Endothelial cell of umbilical vein (primary cell): Measurements from ENCODE around the gene FNIP1. TPM values are rescaled to one million over a fixed set of nuclear protein-coding genes. Genes with fewer than 3 reads are reported as not detected.
A peak's percentile ranks its signal among the peaks of the same experiment; 100 is the strongest.

Experiments used
- BruUV-seq: library from RNA; stranded (reverse); fragments of 400-500 nt; replicated peaks from 2 replicates; lab custom pipeline; 2021; lab: Mats Ljungman, UMichigan
- CTCF ChIA-PET: fragments of 300-600, 350-600 bp; sonication (Branson Sonifier 250); formaldehyde crosslinking; loops from one replicate; lab custom pipeline; 2021; ENCODE audit warnings: antibody characterized with exemption, inconsistent platforms; lab: Charles Lee
- POLR2A ChIA-PET: fragments of 300-600, 350-600 bp; sonication (Branson Sonifier 250); formaldehyde crosslinking; loops from one replicate; lab custom pipeline; 2021; ENCODE audit warnings: antibody characterized with exemption, inconsistent platforms; lab: Charles Lee
- DNase-seq: peaks from one replicate; pipeline ENCODE4 v3.0.0-alpha.2; 2011; ENCODE audit warnings: low read depth, low spot score
- FAIRE-seq: peaks from 2 replicates; lab custom pipeline; 2011; peaks lifted over from hg19 to GRCh38; lab: Jason Lieb, UNC
- H2AFZ ChIP-seq: 2 replicates; pipeline ENCODE4 v1.6.0; 2012; ENCODE audit warnings: low read depth, low read length, control low read depth, inconsistent platforms
- H3K27ac ChIP-seq: 2 replicates; pipeline ENCODE4 v1.5.1; 2011; ENCODE audit warnings: low read depth, mild to moderate bottlenecking, control low read depth, low read length, moderate library complexity; ENCODE audit not compliant: insufficient read depth
- H3K27me3 ChIP-seq, 2 experiments: 2 replicates each; pipeline versions ENCODE4 v1.6.0 to v1.6.1; 2011; ENCODE audit warnings: low read length in 2 of 2, mixed read lengths in 1 of 2; ENCODE audit not compliant: control insufficient read depth in 2 of 2, insufficient read depth in 2 of 2
- H3K36me3 ChIP-seq, 2 experiments: 2 replicates in 1 of 2; 3 replicates in 1 of 2; pipeline ENCODE4 v1.5.1; 2011; ENCODE audit warnings: low read length in 2 of 2, mild to moderate bottlenecking in 1 of 2, moderate library complexity in 1 of 2; ENCODE audit not compliant: control insufficient read depth in 2 of 2, insufficient read depth in 2 of 2; ENCODE audit errors: extremely low read depth in 1 of 2
- H3K4me1 ChIP-seq: 3 replicates; pipeline ENCODE4 v1.5.1; 2011; ENCODE audit warnings: mild to moderate bottlenecking, low read length; ENCODE audit not compliant: control insufficient read depth, insufficient read depth; ENCODE audit errors: extremely low read depth
- H3K4me2 ChIP-seq: 2 replicates; pipeline ENCODE4 v1.6.1; 2011; ENCODE audit warnings: low read length, control low read depth, mixed read lengths; ENCODE audit not compliant: insufficient read depth
- H3K4me3 ChIP-seq, 3 experiments: fragments of 200-600 bp in 1 of 3; sonication (generic), shearing (Covaris generic) in 1 of 3; replicated peaks in 1 of 3; 2 replicates each; pipeline ENCODE4 v1.5.1; 2011 to 2016; ENCODE audit warnings: control low read depth in 3 of 3, low read length in 3 of 3, mild to moderate bottlenecking in 2 of 3, inconsistent platforms in 1 of 3, low read depth in 1 of 3, moderate library complexity in 1 of 3; ENCODE audit not compliant: insufficient read depth in 1 of 3
- H3K79me2 ChIP-seq: 2 replicates; pipeline ENCODE4 v1.6.0; 2012; ENCODE audit warnings: low read length, inconsistent platforms; ENCODE audit not compliant: control insufficient read depth, insufficient read depth
- H3K9ac ChIP-seq: replicated peaks from 2 replicates; pipeline ENCODE3; 2011; ENCODE audit warnings: low read length, control low read depth; ENCODE audit not compliant: insufficient read depth; ENCODE audit errors: extremely low read depth
- H3K9me1 ChIP-seq: replicated peaks from 3 replicates; pipeline ENCODE4 v1.6.0; 2011; ENCODE audit warnings: mild to moderate bottlenecking, low read length; ENCODE audit not compliant: control insufficient read depth, insufficient read depth; ENCODE audit errors: extremely low read depth
- H3K9me3 ChIP-seq: replicated peaks from 2 replicates; pipeline ENCODE4 v1.5.1; 2012; ENCODE audit warnings: low read length, inconsistent platforms; ENCODE audit not compliant: control insufficient read depth, insufficient read depth
- H4K20me1 ChIP-seq: replicated peaks from 2 replicates; pipeline ENCODE3; 2011; ENCODE audit warnings: mild to moderate bottlenecking, low read length; ENCODE audit not compliant: control insufficient read depth, insufficient read depth; ENCODE audit errors: extremely low read depth
- CTCF ChIP-seq, 2 donors: IDR thresholded peaks; 1 replicate in 1 of 2; 2 replicates in 1 of 2; pipeline ENCODE4 v1.5.1; 2011; ENCODE audit warnings: low read length in 2 of 2, mild to moderate bottlenecking in 2 of 2, moderate library complexity in 2 of 2, control low read depth in 1 of 2, inconsistent platforms in 1 of 2, low read depth in 1 of 2; ENCODE audit not compliant: insufficient read depth in 1 of 2; ENCODE audit errors: extremely low read depth in 1 of 2
- EZH2 ChIP-seq: IDR thresholded peaks from 2 replicates; pipeline ENCODE4 v1.6.1; 2012; ENCODE audit warnings: borderline replicate concordance, low read depth, mild to moderate bottlenecking, moderate library complexity, low read length, inconsistent platforms; ENCODE audit not compliant: severe bottlenecking
- FOS ChIP-seq: IDR thresholded peaks from 2 replicates; pipeline ENCODE4 v1.6.1; 2011; ENCODE audit warnings: mild to moderate bottlenecking, low read length, moderate library complexity, borderline replicate concordance; ENCODE audit not compliant: insufficient read depth
- GATA2 ChIP-seq: IDR thresholded peaks from 2 replicates; pipeline ENCODE4 v1.7.0; 2011; ENCODE audit warnings: low read depth, mild to moderate bottlenecking, moderate library complexity, mixed read lengths, low read length; ENCODE audit not compliant: insufficient read length, insufficient read depth
- JUN ChIP-seq: IDR thresholded peaks from 2 replicates; pipeline ENCODE4 v1.6.1; 2011; ENCODE audit warnings: borderline replicate concordance, low read depth; ENCODE audit not compliant: insufficient read length, insufficient read depth
- MYC ChIP-seq: IDR thresholded peaks from one replicate; pipeline ENCODE4 v1.6.1; 2011; ENCODE audit warnings: mild to moderate bottlenecking, low read depth, low read length
- POLR2A ChIP-seq: IDR thresholded peaks from 2 replicates; pipeline ENCODE4 v1.6.1; 2012; ENCODE audit warnings: low read depth, mild to moderate bottlenecking, control low read depth, low read length
- POLR2AphosphoS5 ChIP-seq: IDR thresholded peaks from 2 replicates; pipeline ENCODE4 v1.6.1; 2012; ENCODE audit warnings: low read depth, mild to moderate bottlenecking, control low read depth, low read length, moderate library complexity; ENCODE audit not compliant: insufficient read depth
- dilution Hi-C: fragments of 300-500 bp; cut with MboI; formaldehyde crosslinking; loops from one replicate; pipeline ENCODE4 v1.15.0; 2019; ENCODE audit warnings: low sequenced_read_pairs; ENCODE audit not compliant: extremely low pct_ligation_motif_present
- intact Hi-C: fragments of 100-400 bp; cut with micrococcal nuclease; formaldehyde crosslinking; loops from one replicate; pipeline ENCODE4 v1.10.0; 2022
- polyA plus RNA-seq, 4 experiments: library from polyadenylated mRNA; depleted of rRNA in 3 of 4; stranded (reverse) in 3 of 4; unstranded in 1 of 4; fragments of >200 nt; gene quantifications; 2 replicates each; pipeline versions ENCODE4 v1.2.1 to v1.2.3, GENCODE V29; 2011 to 2012; ENCODE audit warnings: missing spikeins in 1 of 4
- total RNA-seq: library from RNA; stranded (reverse); gene quantifications from 2 replicates; pipeline ENCODE4 v1.2.3, GENCODE V29; 2021
- TF ChIP-seq, protein P1 (sequence below): IDR thresholded peaks from 2 replicates; pipeline ENCODE4 v1.6.1; 2011; ENCODE audit not compliant: insufficient read depth, insufficient read length

Gene FNIP1
- total and polyA plus RNA-seq, 2 donors (not counting 3 experiments of a cell fraction or from before 2014, with no cell fraction given) = 5.9 to 27.3 TPM

GRCh38 chr5:131814990-131815389, 18.2 kb upstream of the FNIP1 start:
- FAIRE-seq (peak; percentile 96), DNase-seq (peak; percentile 81)
- H3K4me3 ChIP-seq = no peak overlapping the region
- no peak overlapping the region for H3K4me2 ChIP-seq
- peak overlapping the region; percentile 60 for H2AFZ ChIP-seq
- H3K9me1 ChIP-seq = no peaks in the 10 kb centered on the region
- POLR2A ChIA-PET = interaction anchor here (1.0 kb wide), 1 partner anchor 18 kb away, joined by 6 read pairs; the partner anchor contains the start of gene FNIP1
- CTCF ChIA-PET = interaction anchor here (0.7 to 1.0 kb wide), 2 partner anchors 8 to 193 kb away, joined by 3 to 4 read pairs; no protein-coding TSS in a partner anchor
- H4K20me1 ChIP-seq = no peaks in the 10 kb centered on the region
- H3K4me1 ChIP-seq = peaks cover 11% of the 10 kb centered on the region
- no peaks in the 10 kb centered on the region for H3K27me3 ChIP-seq
- TF ChIP-seq FOS (peak; percentile 93), MYC (no peak), POLR2A (no peak), GATA2 (peak; percentile 66), CTCF (IDR thresholded peaks at IDR 0.05; ENCODE audit: extremely low read depth in 1 of 2, insufficient read depth in 1 of 2, low read depth in 1 of 2, low read length in 2 of 2) (no peak), POLR2AphosphoS5 (peak; percentile 63), JUN (peak; percentile 99), EZH2 (no peak)
- TF ChIP-seq, protein P1, sequence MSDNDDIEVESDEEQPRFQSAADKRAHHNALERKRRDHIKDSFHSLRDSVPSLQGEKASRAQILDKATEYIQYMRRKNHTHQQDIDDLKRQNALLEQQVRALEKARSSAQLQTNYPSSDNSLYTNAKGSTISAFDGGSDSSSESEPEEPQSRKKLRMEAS = no peak
- no TSS peak for BruUV-seq
- H3K9ac ChIP-seq = no peak overlapping the region
- H3K36me3 ChIP-seq = no peaks in the 10 kb centered on the region
- H3K9me3 ChIP-seq = no peaks in the 10 kb centered on the region
- H3K27ac ChIP-seq = peak overlapping the region; percentile 79
- no peaks in the 10 kb centered on the region for H3K79me2 ChIP-seq
- intact Hi-C loops = loop anchor here (1.0 to 10.0 kb wide), 4 partner anchors 18 to 450 kb away; partner anchors contain the start of gene FNIP1
- dilution Hi-C loops = no loop called here
